Astrocyte of the cerebellum (primary cell): ENCODE results near the gene RFTN1.

ENCODE experiments used
- DNase-seq: peaks from one replicate; pipeline ENCODE4 v3.0.0-alpha.2; 2011; ENCODE audit warnings: low read depth
- H3K4me3 ChIP-seq: 2 replicates; pipeline ENCODE4 v1.5.1; 2011; ENCODE audit warnings: mild to moderate bottlenecking, low read depth, low read length, moderate library complexity
- in situ Hi-C: cut with HindIII; loops from 2 replicates; pipeline ENCODE4 v1.10.0; 2017; ENCODE audit warnings: low sequenced_read_pairs
- TF ChIP-seq, protein P1 (sequence below): IDR thresholded peaks from 2 replicates; pipeline ENCODE4 v1.5.1; 2012; ENCODE audit warnings: low read length, low read depth, moderate library complexity, mild to moderate bottlenecking; ENCODE audit errors: missing control alignments

Gene RFTN1

DNA sequence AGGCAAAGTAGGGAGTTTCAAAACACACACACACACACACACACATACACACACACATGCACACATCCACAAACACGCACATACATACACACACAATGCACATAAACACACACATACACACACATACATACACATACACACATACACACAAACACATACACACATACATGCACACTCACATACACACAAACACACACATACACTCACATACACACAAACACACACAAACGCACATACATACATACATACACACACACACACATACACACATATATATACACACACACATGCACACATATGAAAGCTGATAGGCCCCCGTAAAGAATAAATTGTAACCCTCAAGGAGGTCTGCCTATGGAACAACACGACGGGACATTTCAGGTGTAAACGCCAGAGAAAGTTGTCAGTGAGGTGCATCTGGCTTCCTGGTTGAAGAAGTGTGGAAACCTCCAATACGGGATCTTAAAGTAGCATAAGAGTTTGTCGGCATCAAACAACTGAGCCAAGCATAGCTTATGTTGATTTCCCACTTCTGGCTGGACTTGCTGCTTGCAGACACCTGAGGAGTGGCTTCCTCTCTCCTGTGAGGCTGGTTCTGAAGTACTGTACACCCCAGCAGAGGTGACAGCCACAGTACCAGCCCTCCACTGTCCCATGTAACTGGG, 5.8 kb downstream of the RFTN1 start:
- in situ Hi-C loops, result no loop called here
- TF ChIP-seq, protein P1, sequence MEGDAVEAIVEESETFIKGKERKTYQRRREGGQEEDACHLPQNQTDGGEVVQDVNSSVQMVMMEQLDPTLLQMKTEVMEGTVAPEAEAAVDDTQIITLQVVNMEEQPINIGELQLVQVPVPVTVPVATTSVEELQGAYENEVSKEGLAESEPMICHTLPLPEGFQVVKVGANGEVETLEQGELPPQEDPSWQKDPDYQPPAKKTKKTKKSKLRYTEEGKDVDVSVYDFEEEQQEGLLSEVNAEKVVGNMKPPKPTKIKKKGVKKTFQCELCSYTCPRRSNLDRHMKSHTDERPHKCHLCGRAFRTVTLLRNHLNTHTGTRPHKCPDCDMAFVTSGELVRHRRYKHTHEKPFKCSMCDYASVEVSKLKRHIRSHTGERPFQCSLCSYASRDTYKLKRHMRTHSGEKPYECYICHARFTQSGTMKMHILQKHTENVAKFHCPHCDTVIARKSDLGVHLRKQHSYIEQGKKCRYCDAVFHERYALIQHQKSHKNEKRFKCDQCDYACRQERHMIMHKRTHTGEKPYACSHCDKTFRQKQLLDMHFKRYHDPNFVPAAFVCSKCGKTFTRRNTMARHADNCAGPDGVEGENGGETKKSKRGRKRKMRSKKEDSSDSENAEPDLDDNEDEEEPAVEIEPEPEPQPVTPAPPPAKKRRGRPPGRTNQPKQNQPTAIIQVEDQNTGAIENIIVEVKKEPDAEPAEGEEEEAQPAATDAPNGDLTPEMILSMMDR, result no peak
- no peak overlapping the region for H3K4me3 ChIP-seq
- DNase-seq, result no peak

DNA sequence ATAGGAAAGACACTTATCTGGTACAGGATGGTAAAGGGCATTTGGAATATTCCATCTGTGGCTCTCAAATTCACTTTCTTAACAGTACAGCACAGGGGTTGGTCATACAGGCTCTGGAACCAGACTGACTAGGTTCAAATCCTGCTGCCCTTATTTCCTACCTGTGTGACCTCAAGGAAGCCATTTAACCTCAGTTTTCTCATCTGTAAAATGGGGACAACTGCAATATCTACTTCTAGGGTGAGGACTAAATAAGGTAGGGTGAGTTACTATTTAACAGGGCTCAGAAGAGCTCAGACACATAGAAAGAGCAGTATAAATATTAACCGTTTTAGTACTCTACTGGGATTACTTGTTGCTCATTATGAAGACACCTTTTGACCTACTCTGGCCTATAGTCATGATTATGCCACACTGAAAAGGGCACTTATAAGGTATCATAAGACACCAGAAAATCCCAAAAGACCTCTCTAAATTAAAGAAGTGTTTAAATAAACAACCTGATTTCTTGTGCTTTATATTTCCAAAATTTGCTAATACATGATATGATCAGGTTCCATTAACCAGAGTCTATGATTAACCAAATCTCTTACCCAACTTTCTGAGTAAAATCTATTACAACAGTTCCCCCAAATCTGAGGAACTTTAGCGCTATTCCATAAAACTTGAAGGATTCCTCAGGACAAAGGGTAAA, 6.5 kb downstream of the RFTN1 start:
- TF ChIP-seq, protein P1, result no peak
- in situ Hi-C loops, result no loop called here
- no peak for DNase-seq
- H3K4me3 ChIP-seq, result no peak overlapping the region

DNA sequence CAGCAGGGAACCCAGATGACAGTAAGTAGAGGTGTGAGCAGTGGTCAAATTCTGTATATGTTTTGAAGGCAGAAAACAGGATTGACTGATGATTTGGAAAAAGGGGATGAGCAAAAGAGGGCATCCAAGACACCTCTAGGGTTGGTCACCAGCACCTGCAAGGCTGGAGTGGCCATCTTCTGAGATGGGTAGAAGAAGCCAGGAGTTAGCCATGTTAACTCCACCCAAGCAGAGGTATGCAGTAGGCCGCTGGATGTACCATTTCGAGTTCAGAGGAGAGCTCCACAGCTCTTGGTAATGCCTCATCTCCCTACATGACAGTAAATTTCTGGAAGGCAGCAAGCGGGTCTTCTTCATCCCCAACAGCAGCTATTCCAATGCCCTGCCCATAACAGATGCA, 7.0 kb downstream of the RFTN1 start:
- DNase-seq, result no peak
- in situ Hi-C loops, result no loop called here
- TF ChIP-seq, protein P1, result no peak
- no peak overlapping the region for H3K4me3 ChIP-seq

DNA sequence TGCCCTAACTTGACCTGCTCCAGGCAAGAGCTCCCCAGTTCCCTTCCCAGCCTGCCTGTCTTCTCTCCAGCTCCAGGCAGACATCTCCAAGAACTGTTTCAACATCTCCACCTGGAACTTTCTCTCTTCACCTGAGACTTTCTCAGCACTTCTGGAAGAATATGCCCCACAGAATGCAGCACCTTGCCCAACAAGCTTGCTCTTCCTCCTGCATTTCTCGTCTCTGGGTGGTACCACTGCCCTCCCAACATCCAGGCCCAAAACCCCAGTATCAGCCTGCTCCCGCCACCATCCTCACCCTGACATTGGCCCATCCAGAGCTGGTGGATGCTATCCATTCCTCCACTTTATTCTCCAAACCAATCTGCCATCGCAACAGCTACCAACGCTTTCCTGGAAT, 8.8 kb downstream of the RFTN1 start:
- TF ChIP-seq, protein P1, result no peak
- no peak for DNase-seq
- no peak overlapping the region for H3K4me3 ChIP-seq
- in situ Hi-C loops, result no loop called here

DNA sequence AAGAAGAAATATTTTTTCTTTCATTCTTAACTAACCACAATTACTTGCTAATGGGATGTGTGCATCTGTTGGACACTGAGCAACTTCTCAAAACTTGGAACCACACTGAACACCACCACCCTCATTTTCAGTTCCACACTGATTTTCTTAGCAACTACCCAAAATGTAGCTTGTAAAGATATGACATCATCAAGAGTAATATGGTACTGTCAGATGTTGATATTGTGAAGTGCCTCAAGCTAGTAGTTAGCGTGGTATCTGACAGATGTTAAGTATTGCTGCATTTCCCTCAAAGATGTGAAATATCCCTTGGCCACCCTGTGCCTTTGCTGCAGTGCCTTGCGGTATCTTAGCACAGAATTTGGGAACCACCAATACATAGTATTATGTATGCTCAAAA, 9.3 kb downstream of the RFTN1 start:
- TF ChIP-seq, protein P1, result no peak
- DNase-seq, result no peak
- H3K4me3 ChIP-seq, result no peak overlapping the region
- in situ Hi-C loops, result no loop called here

DNA sequence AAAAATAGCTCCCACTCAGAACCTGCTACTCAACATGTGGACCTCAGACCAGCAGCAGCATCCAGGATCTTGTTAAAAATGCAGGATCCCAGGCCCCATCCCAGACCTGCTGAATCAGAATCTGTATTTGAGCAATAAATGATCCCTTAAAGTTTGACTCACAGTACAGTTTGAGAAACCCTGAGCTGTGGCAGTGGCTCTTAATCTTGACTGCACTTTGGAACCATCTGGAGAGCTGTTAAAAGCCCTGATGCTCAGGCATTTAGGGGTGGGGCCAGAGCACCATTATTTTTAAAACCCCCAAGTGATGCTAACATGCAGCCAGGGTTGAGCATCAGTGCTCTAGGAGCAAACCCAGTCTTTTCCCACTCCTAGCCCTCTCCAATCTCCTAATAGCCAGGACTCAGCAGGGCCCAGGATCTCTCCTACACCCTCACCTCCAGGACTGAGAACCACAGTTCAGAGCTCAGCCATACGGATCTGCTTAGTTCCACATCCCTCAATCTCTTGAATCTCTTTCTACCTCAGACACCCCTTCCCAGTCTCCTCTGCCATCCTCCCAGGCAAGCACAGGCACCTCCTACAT, 10.2 kb downstream of the RFTN1 start:
- TF ChIP-seq, protein P1, result no peak
- in situ Hi-C loops, result no loop called here
- no peak overlapping the region for H3K4me3 ChIP-seq
- DNase-seq, result no peak
